Skeletal muscle satellite cell (primary cell): Measurements from ENCODE around the gene DSEL.

Experiments used
- H3K27me3 ChIP-seq: 2 replicates; pipeline ENCODE4 v1.7.0; 2013; ENCODE audit warnings: low read length; ENCODE audit not compliant: control insufficient read depth, insufficient read depth
- H3K36me3 ChIP-seq: 2 replicates; pipeline ENCODE4 v1.7.0; 2013; ENCODE audit warnings: mild to moderate bottlenecking, control low read depth, low read length; ENCODE audit not compliant: insufficient read depth
- H3K4me1 ChIP-seq: 2 replicates; pipeline ENCODE4 v1.7.0; 2013; ENCODE audit warnings: low read length; ENCODE audit not compliant: control insufficient read depth, insufficient read depth
- H3K4me2 ChIP-seq: 2 replicates; pipeline ENCODE4 v1.7.0; 2013; ENCODE audit warnings: mild to moderate bottlenecking, low read length
- H3K4me3 ChIP-seq: 2 replicates; pipeline ENCODE4 v1.7.0; 2013; ENCODE audit warnings: low read length
- H3K9ac ChIP-seq: 2 replicates; pipeline ENCODE4 v1.7.0; 2013; ENCODE audit warnings: mild to moderate bottlenecking, low read depth, low read length, moderate library complexity
- H3K9me3 ChIP-seq: replicated peaks from 2 replicates; pipeline ENCODE4 v1.7.0; 2013; ENCODE audit warnings: mild to moderate bottlenecking, control low read depth, low read length

Gene DSEL

DNA sequence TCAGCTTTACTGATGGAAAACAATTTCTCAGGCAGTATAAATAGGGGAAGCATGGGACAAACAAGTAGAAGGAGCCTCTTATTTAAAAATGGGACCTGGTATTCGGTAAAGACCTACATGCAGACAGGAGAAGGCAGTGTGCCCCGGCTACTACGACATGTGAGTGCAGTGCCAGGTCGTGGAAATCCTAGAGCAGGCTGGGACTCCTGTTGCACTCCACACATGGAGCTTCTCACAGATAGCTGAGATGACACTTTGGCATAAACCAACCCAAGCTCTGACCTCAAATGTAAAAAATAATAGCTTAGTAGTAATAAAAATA, 885 bp upstream of the DSEL start:
- H3K36me3 ChIP-seq = peaks cover 30% of the 10 kb centered on the region
- H3K9ac ChIP-seq = peak overlapping the region; percentile 88
- no peaks in the 10 kb centered on the region for H3K9me3 ChIP-seq
- H3K27me3 ChIP-seq = no peaks in the 10 kb centered on the region
- peaks cover 53% of the 10 kb centered on the region for H3K4me1 ChIP-seq
- peak overlapping the region; percentile 84 for H3K4me3 ChIP-seq
- H3K4me2 ChIP-seq = peak overlapping the region; percentile 91

DNA sequence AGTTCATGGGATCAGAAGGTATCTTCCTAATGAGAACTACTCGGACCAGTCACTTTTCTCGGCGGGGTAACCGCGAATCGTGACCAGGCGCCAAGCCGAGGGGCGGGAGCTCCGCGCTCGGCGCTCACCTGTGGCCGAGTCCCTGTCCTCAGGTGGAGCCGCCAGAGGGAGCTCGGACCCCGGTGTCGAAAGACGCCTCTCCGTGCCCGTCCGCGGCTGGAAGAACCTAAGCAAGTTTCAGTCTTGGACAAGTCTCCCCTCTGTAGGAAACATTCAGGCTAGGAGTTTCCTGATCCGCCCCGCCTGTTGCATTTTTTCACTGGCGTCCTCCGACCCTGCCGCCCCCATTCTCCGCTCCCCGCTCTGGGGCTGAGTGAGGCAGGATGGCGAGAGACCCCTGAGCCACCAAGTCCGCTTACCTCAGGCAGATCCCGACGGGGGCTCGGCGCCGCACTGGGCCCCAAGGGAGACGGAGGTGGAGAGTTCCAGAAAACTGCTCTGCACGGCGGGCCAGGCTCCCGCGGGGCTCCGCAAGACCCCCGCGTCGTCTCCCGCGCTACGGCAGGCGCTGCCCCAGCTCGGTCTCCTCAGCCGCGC, 480 bp downstream of the DSEL start:
- Histone ChIP-seq H3K4me2 (peak overlapping the region; percentile 85), H3K36me3 (peaks cover 44% of the 10 kb centered on the region), H3K9me3 (no peaks in the 10 kb centered on the region), H3K4me1 (peaks cover 51% of the 10 kb centered on the region), H3K27me3 (no peaks in the 10 kb centered on the region), H3K4me3 (peak overlapping the region; percentile 93), H3K9ac (peak overlapping the region; percentile 99)

DNA sequence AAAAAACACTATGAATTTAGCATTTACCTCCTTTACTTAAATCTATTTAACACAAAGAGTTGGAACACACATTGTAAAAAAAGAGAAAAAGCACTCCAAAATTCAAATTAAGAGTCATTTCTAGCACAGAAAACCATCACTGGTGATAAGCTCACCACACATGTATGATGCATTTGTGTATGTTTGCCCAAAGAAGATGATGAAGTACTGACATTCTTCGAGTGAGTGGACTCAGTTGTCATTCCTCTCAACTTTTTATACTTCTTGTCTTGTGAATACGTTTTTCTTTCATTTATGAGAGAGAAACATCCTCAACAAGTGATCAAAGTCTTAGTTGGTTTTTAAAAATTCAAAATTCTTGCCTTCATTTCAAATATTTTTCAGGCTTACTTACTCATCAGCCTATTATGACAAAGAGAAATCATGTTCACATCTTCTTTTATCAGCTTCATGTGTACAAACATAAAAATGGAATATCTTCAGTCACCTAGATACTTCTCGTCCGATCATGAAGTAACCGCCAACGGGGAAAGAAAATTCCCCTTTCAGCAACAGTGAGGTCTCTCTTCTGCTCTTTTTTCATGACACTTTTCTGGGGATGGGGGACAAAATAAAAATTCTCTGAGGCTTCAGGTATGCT, 1.5 kb downstream of the DSEL start:
- Histone ChIP-seq H3K4me3 (peak overlapping the region; percentile 93), H3K36me3 (peaks cover 54% of the 10 kb centered on the region), H3K27me3 (no peaks in the 10 kb centered on the region), H3K9ac (peak overlapping the region; percentile 99), H3K9me3 (no peaks in the 10 kb centered on the region), H3K4me2 (peak overlapping the region; percentile 85), H3K4me1 (peaks cover 45% of the 10 kb centered on the region)

DNA sequence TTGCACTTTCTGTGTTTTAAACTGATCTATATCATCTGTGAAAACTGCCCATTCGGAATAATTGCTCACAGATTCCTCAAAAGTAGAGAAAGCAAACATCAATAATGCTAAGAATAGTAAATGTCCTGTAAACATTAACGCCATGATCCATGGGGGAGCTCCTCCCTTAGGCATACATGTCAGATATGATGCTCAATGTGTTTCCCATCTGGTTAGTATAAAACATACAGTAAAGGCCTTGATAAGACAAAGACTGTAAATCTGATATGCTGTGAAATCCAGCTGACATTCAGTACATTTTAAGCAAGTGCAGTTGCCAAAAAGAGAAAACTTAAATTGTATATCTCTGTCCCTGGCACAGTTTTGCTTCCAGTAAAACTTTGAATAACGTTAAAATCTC, 2.1 kb downstream of the DSEL start:
- Histone ChIP-seq H3K36me3 (peaks cover 59% of the 10 kb centered on the region), H3K4me1 (peaks cover 41% of the 10 kb centered on the region), H3K9me3 (no peaks in the 10 kb centered on the region), H3K27me3 (no peaks in the 10 kb centered on the region), H3K9ac (peak overlapping the region; percentile 99), H3K4me3 (peak overlapping the region; percentile 93), H3K4me2 (peak overlapping the region; percentile 85)

DNA sequence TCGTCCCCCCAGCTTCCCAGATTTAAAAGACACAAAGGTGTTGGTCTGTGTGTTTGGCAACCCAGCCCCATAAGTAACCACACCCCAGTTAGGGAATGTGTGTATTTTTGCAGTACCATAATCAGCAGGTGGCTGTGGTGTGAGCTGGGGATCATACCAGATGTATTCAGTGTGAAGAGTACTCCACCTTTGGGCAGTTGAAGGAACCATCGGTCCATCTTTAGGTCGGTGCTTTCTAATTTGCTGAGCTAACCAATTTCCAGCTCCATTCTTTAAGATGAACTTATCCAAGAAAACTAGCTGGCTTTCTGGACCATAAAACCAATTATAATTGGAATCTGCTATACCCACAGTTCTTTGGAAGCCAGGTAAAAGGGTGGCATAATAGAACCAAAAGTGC, 3.2 kb downstream of the DSEL start:
- H3K9ac ChIP-seq = no peak overlapping the region
- peak overlapping the region; percentile 85 for H3K4me2 ChIP-seq
- H3K27me3 ChIP-seq = no peaks in the 10 kb centered on the region
- peaks cover 67% of the 10 kb centered on the region for H3K36me3 ChIP-seq
- H3K4me1 ChIP-seq = peaks cover 31% of the 10 kb centered on the region
- peak overlapping the region; percentile 93 for H3K4me3 ChIP-seq
- no peaks in the 10 kb centered on the region for H3K9me3 ChIP-seq

DNA sequence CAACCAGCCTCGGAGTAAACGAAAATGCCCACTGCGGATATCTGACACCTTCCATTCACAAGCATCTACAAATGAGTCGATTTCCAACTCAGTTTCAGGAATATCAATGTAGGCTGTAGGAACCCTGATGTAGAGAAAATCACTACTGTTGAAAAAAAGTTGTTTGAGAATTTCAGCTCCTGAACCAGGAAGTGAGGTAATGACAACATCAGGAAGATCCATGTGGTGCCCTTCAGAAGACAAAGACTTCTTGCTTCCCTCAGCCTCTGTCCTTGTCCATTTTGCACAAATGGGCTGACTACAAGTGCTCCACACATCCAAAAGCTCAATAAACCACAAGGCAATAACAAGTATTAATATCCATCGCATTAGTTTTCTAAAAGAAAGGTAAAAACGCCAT, 4.7 kb downstream of the DSEL start:
- no peaks in the 10 kb centered on the region for H3K9me3 ChIP-seq
- no peak overlapping the region for H3K4me3 ChIP-seq
- peak overlapping the region; percentile 85 for H3K4me2 ChIP-seq
- H3K36me3 ChIP-seq = peaks cover 69% of the 10 kb centered on the region
- no peak overlapping the region for H3K9ac ChIP-seq
- no peaks in the 10 kb centered on the region for H3K27me3 ChIP-seq
- H3K4me1 ChIP-seq = peaks cover 21% of the 10 kb centered on the region

DNA sequence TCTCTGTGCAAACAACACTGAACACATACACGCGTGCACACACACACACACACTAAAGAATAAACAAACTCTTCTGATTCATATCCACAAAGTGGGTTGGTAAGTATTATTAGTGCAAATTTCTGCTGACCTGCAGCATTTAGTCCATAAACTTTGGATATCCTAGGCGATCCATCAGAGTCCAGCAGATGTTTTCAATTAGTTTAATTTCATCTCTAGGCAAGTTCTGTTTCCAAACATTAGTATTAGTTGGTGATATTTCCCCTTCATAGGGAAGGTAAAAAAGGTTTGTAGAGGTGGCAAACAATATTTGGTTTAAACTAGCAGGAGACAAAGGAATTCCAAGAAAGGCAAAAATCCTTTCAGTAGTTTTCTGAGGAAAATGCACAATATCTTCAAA, 5.7 kb downstream of the DSEL start:
- Histone ChIP-seq H3K4me1 (peaks cover 21% of the 10 kb centered on the region), H3K4me2 (no peak overlapping the region), H3K9me3 (no peaks in the 10 kb centered on the region), H3K36me3 (peaks cover 75% of the 10 kb centered on the region), H3K9ac (no peak overlapping the region), H3K27me3 (no peaks in the 10 kb centered on the region), H3K4me3 (no peak overlapping the region)

DNA sequence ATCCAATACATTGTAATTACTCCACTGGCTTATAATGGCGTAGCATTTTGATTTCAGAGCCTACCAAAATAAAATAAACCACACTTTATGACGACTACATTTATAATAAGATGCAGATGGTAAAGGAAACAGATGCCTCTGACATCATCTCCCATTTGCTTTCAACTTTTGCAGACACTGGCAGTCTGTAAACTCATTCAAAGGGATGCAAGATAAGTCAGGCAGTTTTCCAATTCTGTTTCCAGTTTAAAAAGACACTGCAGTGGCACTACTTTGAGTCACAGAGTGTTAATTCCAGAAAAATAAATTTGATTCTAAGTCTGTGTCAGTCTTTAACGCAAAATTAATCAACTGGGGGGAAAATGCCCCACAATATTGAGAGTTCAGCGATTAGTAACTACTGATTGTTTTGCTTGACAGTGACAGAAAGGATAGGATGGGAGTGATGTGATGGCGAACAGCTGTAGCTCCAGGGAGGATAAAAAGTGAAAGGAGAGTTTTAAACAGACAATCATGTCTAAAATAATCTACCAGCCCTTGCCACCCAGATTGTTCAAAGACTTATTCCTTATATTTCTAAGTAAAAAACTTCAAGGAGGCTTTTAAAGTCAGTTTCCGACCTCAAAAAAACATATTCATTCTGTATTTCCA, 6.7 kb downstream of the DSEL start:
- H3K36me3 ChIP-seq = peaks cover 74% of the 10 kb centered on the region
- H3K4me3 ChIP-seq = no peak overlapping the region
- H3K4me1 ChIP-seq = peaks cover 21% of the 10 kb centered on the region
- no peak overlapping the region for H3K9ac ChIP-seq
- H3K4me2 ChIP-seq = no peak overlapping the region
- no peaks in the 10 kb centered on the region for H3K27me3 ChIP-seq
- H3K9me3 ChIP-seq = no peaks in the 10 kb centered on the region

DNA sequence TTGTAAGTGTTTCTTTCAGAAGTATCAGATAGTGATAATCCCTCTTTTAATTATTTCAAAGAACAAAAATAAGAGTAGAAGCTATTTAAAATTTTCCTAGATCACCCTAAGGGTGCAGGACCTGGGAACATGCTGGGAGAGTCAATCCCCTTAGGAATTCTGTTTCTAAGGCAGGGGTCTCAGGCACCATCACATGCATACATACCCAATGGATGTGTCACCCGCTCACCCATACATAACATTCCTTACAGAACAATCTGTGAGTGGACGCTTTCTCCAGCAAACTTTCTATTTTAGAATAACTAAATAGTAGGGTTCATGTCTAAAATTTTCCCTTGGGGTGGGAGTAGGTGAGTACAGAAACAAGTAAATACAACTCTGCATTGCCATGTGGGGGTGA, 8.4 kb downstream of the DSEL start:
- Histone ChIP-seq H3K9ac (no peak overlapping the region), H3K4me1 (peaks cover 9% of the 10 kb centered on the region), H3K4me2 (no peak overlapping the region), H3K36me3 (peaks cover 57% of the 10 kb centered on the region), H3K4me3 (no peak overlapping the region), H3K9me3 (no peaks in the 10 kb centered on the region), H3K27me3 (no peaks in the 10 kb centered on the region)

DNA sequence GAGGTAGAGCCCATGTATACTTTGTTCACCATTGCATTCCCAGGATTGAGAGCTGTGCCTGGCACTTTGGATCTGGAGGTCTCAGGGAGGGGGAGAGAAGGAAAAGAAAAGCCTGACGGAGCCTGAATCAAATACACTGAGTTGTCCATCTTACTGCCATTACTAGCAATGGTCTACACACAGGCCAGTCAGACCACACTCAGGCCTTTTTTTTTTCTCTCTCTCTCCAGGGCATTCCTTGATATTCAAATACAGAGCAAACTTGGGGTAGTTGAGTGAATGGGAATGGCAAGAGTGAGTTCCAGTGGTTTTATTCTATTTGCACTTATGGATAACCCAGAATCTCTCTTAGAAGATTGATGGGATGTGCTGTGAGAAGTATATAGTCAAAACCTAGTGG, 11.8 kb downstream of the DSEL start:
- no peaks in the 10 kb centered on the region for H3K9me3 ChIP-seq
- no peak overlapping the region for H3K4me3 ChIP-seq
- H3K36me3 ChIP-seq = peaks cover 23% of the 10 kb centered on the region
- H3K9ac ChIP-seq = no peak overlapping the region
- H3K4me2 ChIP-seq = no peak overlapping the region
- H3K27me3 ChIP-seq = no peaks in the 10 kb centered on the region
- H3K4me1 ChIP-seq = peaks cover 9% of the 10 kb centered on the region

DNA sequence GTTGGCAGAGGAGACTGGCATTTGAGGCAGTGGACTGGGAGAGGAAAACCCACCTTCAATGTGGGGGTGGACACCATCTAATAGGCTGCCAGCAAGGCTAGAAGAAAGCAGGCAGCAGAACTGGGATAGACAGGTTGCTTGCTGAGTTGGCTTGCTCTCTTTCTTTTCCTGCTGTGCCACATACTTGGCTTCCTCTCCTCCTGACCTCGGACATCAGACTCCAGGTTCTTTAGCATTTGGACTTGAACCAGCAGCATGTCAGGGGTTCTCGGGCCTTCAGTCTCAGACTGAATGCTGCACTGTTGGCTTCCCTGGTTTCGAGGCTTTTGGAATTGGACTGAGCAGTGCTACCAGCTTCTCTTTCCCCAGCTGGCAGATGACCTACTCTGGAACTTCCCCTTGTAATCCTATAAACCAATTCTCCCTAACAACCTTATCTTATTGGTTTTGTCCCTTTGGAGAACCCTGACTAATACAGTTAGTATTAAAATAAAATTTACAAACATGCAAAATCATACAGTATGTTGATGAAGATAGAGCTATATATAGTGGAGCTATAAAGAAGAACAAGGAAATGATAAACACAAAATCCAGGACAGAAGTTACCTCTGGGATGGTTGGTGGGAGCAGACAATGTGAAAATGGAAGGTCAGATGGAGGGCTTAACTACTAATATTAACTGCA, 15.9 kb downstream of the DSEL start:
- no peak overlapping the region for H3K4me3 ChIP-seq
- no peaks in the 10 kb centered on the region for H3K27me3 ChIP-seq
- H3K36me3 ChIP-seq = peaks cover 4% of the 10 kb centered on the region
- H3K4me1 ChIP-seq = peaks cover 9% of the 10 kb centered on the region
- H3K9ac ChIP-seq = no peak overlapping the region
- no peak overlapping the region for H3K4me2 ChIP-seq
- H3K9me3 ChIP-seq = no peaks in the 10 kb centered on the region
